ENCODE measurements around the gene HRH2. TPM values are rescaled to one million over a fixed set of nuclear protein-coding genes. Genes with fewer than 3 reads are reported as not detected.
"Not testable (repeated sequence)": the region's sequence is repeated elsewhere in the genome, so short reads cannot be mapped to it uniquely, and the experiment has no call there.

Gene HRH2
- total RNA-seq, 4 donors from 2014 or later = 1.7 to 6.1 (median 2.6) TPM

GRCh38 chr5:175750511-175750931 is 92.7 kb downstream of the HRH2 start:
- H3K36me3 ChIP-seq = no peaks in the 10 kb centered on the region
- H3K27me3 ChIP-seq = peaks cover 84% of the 10 kb centered on the region
- TF ChIP-seq CTCF (IDR thresholded peaks at IDR 0.05) = no peak
- no peak for TF ChIP-seq POLR2A (IDR thresholded peaks at IDR 0.05)
- TF ChIP-seq POLR2AphosphoS5 (IDR thresholded peaks at IDR 0.05) = no peak
- no peak for TF ChIP-seq EP300 (IDR thresholded peaks at IDR 0.05)
- no peak overlapping the region for H3K4me3 ChIP-seq
- H3K9me3 ChIP-seq = no peaks in the 10 kb centered on the region
- 0 to 13% methylated on average over 1 of the region's 14 CpGs for WGBS, 2 donors (ENCODE audit: low coverage in 1 of 2)
- no peak for ATAC-seq
- no peaks in the 10 kb centered on the region for H3K4me1 ChIP-seq
- H3K27ac ChIP-seq = no peak overlapping the region

- no peak for TF ChIP-seq CTCF (IDR thresholded peaks at IDR 0.05)
- no peak for TF ChIP-seq POLR2AphosphoS5 (IDR thresholded peaks at IDR 0.05)
- no peak for TF ChIP-seq POLR2A (IDR thresholded peaks at IDR 0.05)
- TF ChIP-seq EP300 (IDR thresholded peaks at IDR 0.05) = no peak
- H3K4me1 ChIP-seq = no peaks in the 10 kb centered on the region
- WGBS, 2 donors (ENCODE audit: low coverage in 1 of 2) = 79% methylated on average over 5 of the region's 5 CpGs; no CpG with 5 or more reads in 1 of the 2 donors
- no peak for ATAC-seq
- no peaks in the 10 kb centered on the region for H3K9me3 ChIP-seq
- H3K27ac ChIP-seq = no peak overlapping the region
- H3K36me3 ChIP-seq = no peaks in the 10 kb centered on the region
- H3K4me3 ChIP-seq = no peak overlapping the region
- peaks cover 86% of the 10 kb centered on the region for H3K27me3 ChIP-seq
Measured at GRCh38 chr5:175751369-175751768, 93.5 kb downstream of the HRH2 start.

GRCh38 chr5:175752826-175753535 is 95.1 kb downstream of the HRH2 start:
- peaks cover 84% of the 10 kb centered on the region for H3K27me3 ChIP-seq
- H3K27ac ChIP-seq = no peak overlapping the region
- ATAC-seq = no peak
- no peaks in the 10 kb centered on the region for H3K4me1 ChIP-seq
- TF ChIP-seq POLR2A (IDR thresholded peaks at IDR 0.05) = no peak
- TF ChIP-seq CTCF (IDR thresholded peaks at IDR 0.05) = no peak
- no peak for TF ChIP-seq POLR2AphosphoS5 (IDR thresholded peaks at IDR 0.05)
- TF ChIP-seq EP300 (IDR thresholded peaks at IDR 0.05) = no peak
- H3K9me3 ChIP-seq = no peaks in the 10 kb centered on the region
- no peak overlapping the region for H3K4me3 ChIP-seq
- H3K36me3 ChIP-seq = no peaks in the 10 kb centered on the region
- WGBS, 2 donors (ENCODE audit: low coverage in 1 of 2) = 40 to 41% methylated on average over 6 to 7 of the region's 10 CpGs

- H3K4me1 ChIP-seq = no peaks in the 10 kb centered on the region
- 59 to 68% methylated on average over 14 to 19 of the region's 19 CpGs for WGBS, 2 donors (ENCODE audit: low coverage in 1 of 2)
- no peak overlapping the region for H3K27ac ChIP-seq
- TF ChIP-seq CTCF (IDR thresholded peaks at IDR 0.05) = no peak
- TF ChIP-seq POLR2AphosphoS5 (IDR thresholded peaks at IDR 0.05) = no peak
- no peak for TF ChIP-seq EP300 (IDR thresholded peaks at IDR 0.05)
- TF ChIP-seq POLR2A (IDR thresholded peaks at IDR 0.05) = no peak
- no peak overlapping the region for H3K4me3 ChIP-seq
- ATAC-seq = no peak
- H3K9me3 ChIP-seq = no peaks in the 10 kb centered on the region
- peaks cover 81% of the 10 kb centered on the region for H3K27me3 ChIP-seq
- H3K36me3 ChIP-seq = no peaks in the 10 kb centered on the region
Measured at GRCh38 chr5:175753536-175754402, 95.9 kb downstream of the HRH2 start.

GRCh38 chr5:175759991-175760390 is 102.1 kb downstream of the HRH2 start:
- H3K27ac ChIP-seq, H3K4me3 ChIP-seq, H3K36me3 ChIP-seq, H3K4me1 ChIP-seq, H3K9me3 ChIP-seq, ATAC-seq: not testable (repeated sequence)
- peaks cover 38% of the 10 kb centered on the region for H3K27me3 ChIP-seq
- 44% methylated on average over 1 of the region's 1 CpG; no CpG with 5 or more reads in 1 of the 2 donors for WGBS, 2 donors (ENCODE audit: low coverage in 1 of 2)

Small RNA genes within 50 kb of the gene (small RNA-seq; reads per million reads assigned to genes)
- gene RN7SKP148 = 0 reads per million in 4 donors
- 0 reads per million in 4 donors for gene RNU6-226P

Other genes with a start within 250 kb of the HRH2 start
- gene DRD1, start 213.9 kb upstream of the HRH2 start, total RNA-seq = under 1 TPM in 1 of 4 donors, not detected in 3; 0.13 TPM
- gene SFXN1, start 179.5 kb upstream of the HRH2 start, total RNA-seq = 10 to 100 TPM; 18.0 to 26.1 (median 21.2) TPM
- gene CPLX2, start 213.5 kb downstream of the HRH2 start, total RNA-seq = 1 to 10 TPM in 2 of 4 donors, under 1 TPM in 1, not detected in 1; 0.67 to 3.0 (median 2.4) TPM